Measurements from ENCODE around the gene ADAMTS2. TPM values are rescaled to one million over a fixed set of nuclear protein-coding genes. Genes with fewer than 3 reads are reported as not detected.

ADAMTS2 gene
- total and polyA plus RNA-seq, 2 of the 4 experiments (the other 2 are of a cell fraction), result 19.0 to 58.8 TPM

DNA sequence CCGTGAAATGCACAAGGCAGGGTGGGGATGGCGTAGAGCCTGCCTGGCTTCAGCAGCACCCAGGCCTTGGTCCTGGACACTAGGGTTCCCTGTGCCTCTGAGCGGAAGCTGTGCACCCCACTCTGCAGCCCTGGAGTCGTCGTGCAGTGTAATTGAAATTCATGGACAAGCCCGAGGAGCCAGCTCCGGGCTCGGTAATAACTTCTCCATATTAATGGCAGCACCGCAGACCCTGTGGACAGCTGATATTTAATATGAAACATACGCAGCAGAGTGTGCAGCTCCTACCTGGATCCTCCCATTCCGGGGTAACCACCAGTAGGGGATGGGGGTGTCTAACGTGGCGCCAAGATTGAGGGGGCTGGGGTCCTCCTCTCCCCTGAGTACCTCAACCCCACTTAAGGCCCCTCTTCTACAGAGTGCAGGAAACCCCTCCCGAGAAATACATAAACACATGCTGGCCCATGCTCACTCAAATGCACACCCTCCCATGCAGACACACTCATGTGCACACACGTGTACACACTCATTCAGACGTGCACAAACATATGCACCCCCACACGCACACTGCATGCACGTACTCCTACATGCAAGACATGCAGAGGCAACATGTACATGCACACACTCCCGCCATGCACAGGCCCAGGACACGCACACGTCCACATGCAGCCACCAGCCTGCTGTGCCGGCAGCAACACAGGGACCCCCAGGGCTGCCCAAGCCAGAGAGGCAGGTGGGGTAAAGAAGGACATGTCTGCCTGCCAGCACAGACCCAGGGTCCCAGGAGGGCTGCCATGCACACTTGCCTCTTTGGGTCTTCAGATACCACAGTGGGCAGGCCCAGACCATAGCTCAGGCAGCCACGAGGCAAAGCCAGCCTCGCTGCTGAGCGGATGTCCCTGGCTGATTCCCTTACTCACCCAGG lies 8.1 kb downstream of the ADAMTS2 start (continued):
- TF ChIP-seq, protein P1, sequence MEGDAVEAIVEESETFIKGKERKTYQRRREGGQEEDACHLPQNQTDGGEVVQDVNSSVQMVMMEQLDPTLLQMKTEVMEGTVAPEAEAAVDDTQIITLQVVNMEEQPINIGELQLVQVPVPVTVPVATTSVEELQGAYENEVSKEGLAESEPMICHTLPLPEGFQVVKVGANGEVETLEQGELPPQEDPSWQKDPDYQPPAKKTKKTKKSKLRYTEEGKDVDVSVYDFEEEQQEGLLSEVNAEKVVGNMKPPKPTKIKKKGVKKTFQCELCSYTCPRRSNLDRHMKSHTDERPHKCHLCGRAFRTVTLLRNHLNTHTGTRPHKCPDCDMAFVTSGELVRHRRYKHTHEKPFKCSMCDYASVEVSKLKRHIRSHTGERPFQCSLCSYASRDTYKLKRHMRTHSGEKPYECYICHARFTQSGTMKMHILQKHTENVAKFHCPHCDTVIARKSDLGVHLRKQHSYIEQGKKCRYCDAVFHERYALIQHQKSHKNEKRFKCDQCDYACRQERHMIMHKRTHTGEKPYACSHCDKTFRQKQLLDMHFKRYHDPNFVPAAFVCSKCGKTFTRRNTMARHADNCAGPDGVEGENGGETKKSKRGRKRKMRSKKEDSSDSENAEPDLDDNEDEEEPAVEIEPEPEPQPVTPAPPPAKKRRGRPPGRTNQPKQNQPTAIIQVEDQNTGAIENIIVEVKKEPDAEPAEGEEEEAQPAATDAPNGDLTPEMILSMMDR (conservative IDR thresholded peaks at IDR 0.05; ENCODE audit: low read depth, low read length), result no peak
